ENCODE results near the gene METTL24. TPM values are rescaled to one million over a fixed set of nuclear protein-coding genes. Genes with fewer than 3 reads are reported as not detected.

The METTL24 gene
- total RNA-seq, 1 donor from 2014 or later = 3.2 TPM

DNA sequence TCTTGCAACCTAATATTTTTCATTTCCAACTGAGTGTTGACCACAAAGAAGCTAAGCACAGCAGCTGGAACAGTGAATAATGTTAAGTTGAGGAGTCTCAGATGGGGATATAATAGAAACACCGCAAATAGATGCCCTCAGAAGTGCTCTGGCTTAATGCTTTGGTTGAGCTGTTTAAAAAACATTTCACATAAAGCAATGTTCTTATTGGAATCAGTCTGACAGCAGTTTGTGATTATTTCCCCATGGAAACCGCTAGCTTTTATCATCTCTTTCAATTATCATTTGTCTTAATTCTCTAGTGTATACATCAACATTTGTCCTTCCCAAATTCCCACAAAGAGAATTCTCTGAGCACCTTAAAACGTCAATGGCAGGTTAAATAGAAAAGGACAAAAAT, 30.8 kb downstream of the METTL24 start:
- TF ChIP-seq EZH2 (IDR thresholded peaks at IDR 0.05) = no peak
- no peak for TF ChIP-seq EZH2phosphoT487 (IDR thresholded peaks at IDR 0.05)
- TF ChIP-seq, protein P1, sequence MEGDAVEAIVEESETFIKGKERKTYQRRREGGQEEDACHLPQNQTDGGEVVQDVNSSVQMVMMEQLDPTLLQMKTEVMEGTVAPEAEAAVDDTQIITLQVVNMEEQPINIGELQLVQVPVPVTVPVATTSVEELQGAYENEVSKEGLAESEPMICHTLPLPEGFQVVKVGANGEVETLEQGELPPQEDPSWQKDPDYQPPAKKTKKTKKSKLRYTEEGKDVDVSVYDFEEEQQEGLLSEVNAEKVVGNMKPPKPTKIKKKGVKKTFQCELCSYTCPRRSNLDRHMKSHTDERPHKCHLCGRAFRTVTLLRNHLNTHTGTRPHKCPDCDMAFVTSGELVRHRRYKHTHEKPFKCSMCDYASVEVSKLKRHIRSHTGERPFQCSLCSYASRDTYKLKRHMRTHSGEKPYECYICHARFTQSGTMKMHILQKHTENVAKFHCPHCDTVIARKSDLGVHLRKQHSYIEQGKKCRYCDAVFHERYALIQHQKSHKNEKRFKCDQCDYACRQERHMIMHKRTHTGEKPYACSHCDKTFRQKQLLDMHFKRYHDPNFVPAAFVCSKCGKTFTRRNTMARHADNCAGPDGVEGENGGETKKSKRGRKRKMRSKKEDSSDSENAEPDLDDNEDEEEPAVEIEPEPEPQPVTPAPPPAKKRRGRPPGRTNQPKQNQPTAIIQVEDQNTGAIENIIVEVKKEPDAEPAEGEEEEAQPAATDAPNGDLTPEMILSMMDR (IDR thresholded peaks at IDR 0.05) = no peak
- Histone ChIP-seq H3K36me3 (no peaks in the 10 kb centered on the region), H3K79me2 (ENCODE audit: low read depth) (no peaks in the 10 kb centered on the region), H3F3A (ENCODE audit: low read depth) (peaks cover 4% of the 10 kb centered on the region), H4K20me1 (ENCODE audit: low read depth) (no peaks in the 10 kb centered on the region), H3K4me1 (peaks cover 32% of the 10 kb centered on the region), H3K27me3 (no peaks in the 10 kb centered on the region), H3K27ac (no peak overlapping the region), H3K4me3 (no peak overlapping the region), H3K9ac (no peak overlapping the region), H3K4me2 (no peak overlapping the region), H3K9me3 (ENCODE audit: low read depth) (no peaks in the 10 kb centered on the region), H2AFZ (replicated peaks) (no peak overlapping the region)
- Mint-ChIP-seq H3K4me3 (no peak overlapping the region), H3K27me3 (ENCODE audit: insufficient read depth, low read depth) (peaks cover 5% of the 10 kb centered on the region), H3K36me3 (no peaks in the 10 kb centered on the region), H3K27ac (no peak overlapping the region), H3K9me3 (no peaks in the 10 kb centered on the region), H3K4me1 (peaks cover 64% of the 10 kb centered on the region)
- no peak for DNase-seq (ENCODE audit: low spot score)

DNA sequence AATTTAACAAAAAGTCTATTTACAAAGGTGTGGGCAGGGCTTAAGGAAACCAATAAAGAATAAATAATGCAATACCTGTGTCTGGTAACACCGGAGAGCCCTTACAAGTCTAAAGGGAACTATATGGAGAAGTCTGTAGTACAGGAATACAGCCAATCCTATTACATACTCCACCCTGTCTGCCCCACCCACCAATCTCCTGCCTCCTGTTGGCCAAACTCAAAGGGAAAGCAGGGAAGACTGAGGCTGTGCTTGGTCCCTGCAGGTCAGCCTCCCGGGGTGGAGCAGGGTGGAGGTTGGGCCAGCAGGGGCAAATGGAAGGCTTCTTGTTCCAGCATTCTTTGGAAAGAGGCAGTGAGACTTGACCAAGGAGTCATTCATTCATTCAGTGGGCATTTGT, 31.5 kb downstream of the METTL24 start:
- peaks cover 40% of the 10 kb centered on the region for H3K4me1 ChIP-seq
- TF ChIP-seq EZH2 (IDR thresholded peaks at IDR 0.05) (no peak), EZH2phosphoT487 (IDR thresholded peaks at IDR 0.05) (no peak)
- TF ChIP-seq, protein P1 (IDR thresholded peaks at IDR 0.05) = no peak

DNA sequence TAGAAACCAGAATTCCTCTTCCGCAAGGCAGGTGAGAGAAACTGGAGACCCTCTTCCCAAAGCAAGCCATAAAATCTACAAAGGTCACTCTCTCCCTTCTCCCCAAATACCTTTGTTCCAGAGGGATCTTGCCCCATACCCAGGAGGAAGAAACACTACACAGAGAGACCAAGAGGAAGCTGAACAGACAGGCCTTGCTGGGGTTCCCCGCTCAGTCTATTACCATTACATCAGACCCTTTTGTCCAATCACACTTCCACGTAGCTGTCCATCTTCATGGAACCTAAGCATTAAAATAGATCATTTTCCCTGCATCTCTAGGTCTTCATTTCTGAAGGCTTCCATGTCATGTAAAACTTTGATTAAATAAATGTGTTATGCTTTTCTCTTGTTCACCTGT, 32.1 kb downstream of the METTL24 start:
- Histone ChIP-seq H3K4me1 (peaks cover 42% of the 10 kb centered on the region), H4K20me1 (ENCODE audit: low read depth) (no peaks in the 10 kb centered on the region), H3F3A (ENCODE audit: low read depth) (peaks cover 4% of the 10 kb centered on the region), H3K27me3 (no peaks in the 10 kb centered on the region), H3K4me2 (no peak overlapping the region), H3K36me3 (no peaks in the 10 kb centered on the region), H3K9me3 (ENCODE audit: low read depth) (no peaks in the 10 kb centered on the region), H2AFZ (replicated peaks) (no peak overlapping the region), H3K27ac (no peak overlapping the region), H3K4me3 (no peak overlapping the region), H3K79me2 (ENCODE audit: low read depth) (no peaks in the 10 kb centered on the region), H3K9ac (no peak overlapping the region)
- Mint-ChIP-seq H3K4me3 (no peak overlapping the region), H3K36me3 (no peaks in the 10 kb centered on the region), H3K9me3 (no peaks in the 10 kb centered on the region), H3K27ac (no peak overlapping the region), H3K4me1 (peaks cover 58% of the 10 kb centered on the region), H3K27me3 (ENCODE audit: insufficient read depth, low read depth) (peaks cover 5% of the 10 kb centered on the region)
- TF ChIP-seq, protein P1 (IDR thresholded peaks at IDR 0.05) = no peak
- TF ChIP-seq EZH2phosphoT487 (IDR thresholded peaks at IDR 0.05) (no peak), EZH2 (IDR thresholded peaks at IDR 0.05) (no peak)
- no peak for DNase-seq (ENCODE audit: low spot score)

More for the DNA sequence above, 31.5 kb downstream of the METTL24 start:
- no peaks in the 10 kb centered on the region for H4K20me1 ChIP-seq (ENCODE audit: low read depth)
- no peak overlapping the region for H2AFZ ChIP-seq (replicated peaks)
- H3K27me3 ChIP-seq = no peaks in the 10 kb centered on the region
- DNase-seq (ENCODE audit: low spot score) = no peak
- Mint-ChIP-seq H3K9me3 (no peaks in the 10 kb centered on the region), H3K36me3 (no peaks in the 10 kb centered on the region), H3K4me1 (peaks cover 62% of the 10 kb centered on the region), H3K27ac (no peak overlapping the region), H3K4me3 (no peak overlapping the region), H3K27me3 (ENCODE audit: insufficient read depth, low read depth) (peaks cover 5% of the 10 kb centered on the region)
- H3K79me2 ChIP-seq (ENCODE audit: low read depth) = no peaks in the 10 kb centered on the region
- no peaks in the 10 kb centered on the region for H3K36me3 ChIP-seq
- no peak overlapping the region for H3K4me2 ChIP-seq
- H3K9ac ChIP-seq = no peak overlapping the region
- peaks cover 4% of the 10 kb centered on the region for H3F3A ChIP-seq (ENCODE audit: low read depth)
- no peak overlapping the region for H3K27ac ChIP-seq
- no peak overlapping the region for H3K4me3 ChIP-seq
- no peaks in the 10 kb centered on the region for H3K9me3 ChIP-seq (ENCODE audit: low read depth)
